Measurements from ENCODE around the gene RNF17.

Gene RNF17

GRCh38 chr13:24861617-24862362 lies 97.8 kb downstream of the RNF17 start:
- DNase-seq (ENCODE audit: low read depth) = no peak

- DNase-seq (ENCODE audit: low read depth) = no peak
These were observed 100.0 kb downstream of the RNF17 start for GRCh38 chr13:24863748-24864540.

GRCh38 chr13:24864579-24864978 lies 100.6 kb downstream of the RNF17 start:
- no peak for DNase-seq (ENCODE audit: low read depth)

- DNase-seq (ENCODE audit: low read depth) = no peak
These were observed 101.4 kb downstream of the RNF17 start for GRCh38 chr13:24865163-24865953.

- no peak for DNase-seq (ENCODE audit: low read depth)
These were observed 102.5 kb downstream of the RNF17 start for GRCh38 chr13:24866488-24866887.

- no peak for DNase-seq (ENCODE audit: low read depth)
These were observed 104.9 kb downstream of the RNF17 start for GRCh38 chr13:24868874-24869273.

- DNase-seq (ENCODE audit: low read depth) = no peak
These were observed 106.4 kb downstream of the RNF17 start for GRCh38 chr13:24870380-24870760.

- DNase-seq (ENCODE audit: low read depth) = no peak
These were observed 111.6 kb downstream of the RNF17 start for GRCh38 chr13:24875566-24875965.

- no peak for DNase-seq (ENCODE audit: low read depth)
These were observed 113.6 kb downstream of the RNF17 start for GRCh38 chr13:24877531-24877930.

- DNase-seq (ENCODE audit: low read depth) = no peak
These were observed 114.4 kb downstream of the RNF17 start for GRCh38 chr13:24878340-24878739.

- DNase-seq (ENCODE audit: low read depth) = no peak
These were observed 118.7 kb downstream of the RNF17 start for GRCh38 chr13:24882665-24883064.

GRCh38 chr13:24887759-24888158 lies 123.8 kb downstream of the RNF17 start:
- no peak for DNase-seq (ENCODE audit: low read depth)

- DNase-seq (ENCODE audit: low read depth) = no peak
These were observed 124.4 kb downstream of the RNF17 start for GRCh38 chr13:24888291-24888931.

- DNase-seq (ENCODE audit: low read depth) = no peak
These were observed 126.3 kb downstream of the RNF17 start for GRCh38 chr13:24890256-24890655.

- DNase-seq (ENCODE audit: low read depth) = no peak
These were observed 127.6 kb downstream of the RNF17 start for GRCh38 chr13:24891476-24892108.

- no peak for DNase-seq (ENCODE audit: low read depth)
These were observed 128.9 kb downstream of the RNF17 start for GRCh38 chr13:24892829-24893228.

- DNase-seq (ENCODE audit: low read depth) = no peak
These were observed 129.9 kb downstream of the RNF17 start for GRCh38 chr13:24893863-24894262.

GRCh38 chr13:24894277-24894971 lies 130.5 kb downstream of the RNF17 start:
- DNase-seq (ENCODE audit: low read depth) = no peak

GRCh38 chr13:24894972-24895300 lies 131.0 kb downstream of the RNF17 start:
- no peak for DNase-seq (ENCODE audit: low read depth)

- no peak for DNase-seq (ENCODE audit: low read depth)
These were observed 132.1 kb downstream of the RNF17 start for GRCh38 chr13:24896061-24896460.

- no peak for DNase-seq (ENCODE audit: low read depth)
These were observed 133.3 kb downstream of the RNF17 start for GRCh38 chr13:24897293-24897692.
